Mucosa of descending colon (tissue), 3 donors: ENCODE data around the gene FAU. TPM values are rescaled to one million over a fixed set of nuclear protein-coding genes. Genes with fewer than 3 reads are reported as not detected.
A peak's percentile ranks its signal among the peaks of the same experiment; 100 is the strongest.

ENCODE experiments used
- ATAC-seq: fragments of 200-7000 bp; cut with Tn5 transposase; one replicate; pipeline ENCODE4 v1.9.1; 2020; ENCODE audit warnings: mild to moderate bottlenecking, moderate library complexity
- DNase-seq, 3 donors: peaks; one replicate each; pipeline ENCODE4 v3.0.0-alpha.2; 2020
- H3K36me3 ChIP-seq: fragments of 200-600 bp; one replicate; pipeline ENCODE4 v1.8.0; 2021; ENCODE audit warnings: low read depth, mild to moderate bottlenecking
- H3K4me1 ChIP-seq: fragments of 200-600 bp; one replicate; pipeline ENCODE4 v1.8.0; 2021; ENCODE audit warnings: low read depth, mild to moderate bottlenecking
- H3K4me3 ChIP-seq: fragments of 200-600 bp; one replicate; pipeline ENCODE4 v1.8.0; 2021; ENCODE audit warnings: mild to moderate bottlenecking
- H3K9me3 ChIP-seq: fragments of 200-600 bp; one replicate; pipeline ENCODE4 v1.8.0; 2021; ENCODE audit warnings: mild to moderate bottlenecking
- intact Hi-C, 2 donors: fragments of 100-400 bp; cut with DNase I in 1 of 2; cut with micrococcal nuclease in 1 of 2; formaldehyde crosslinking; loops; one replicate each; pipeline versions ENCODE4 v1.11.0 to v1.11.1; 2022; cut with DNase I, micrococcal nuclease
- total RNA-seq, 3 donors: library from RNA; stranded (reverse); fragmentation: NEBNext Ultra II Directional in 2 of 3; extraction: Animal tissue kit (Norgen Biotek cat#: 25700) in 2 of 3; gene quantifications; one replicate each; pipeline versions ENCODE4 v1.2.1 to v1.2.4, GENCODE V29; 2021 to 2023
- TF ChIP-seq, protein P1 (sequence below): fragments of 200-600 bp; IDR thresholded peaks from one replicate; pipeline ENCODE4 v1.8.0; 2022; ENCODE audit warnings: antibody characterized with exemption, mild to moderate bottlenecking
- donor health status: DM: no; HTN: no; CAD: no; lungs with moderate emphysema.
- donor health status: DM: no; HTN: no; CAD: no.
- donor health status: DM: no; HTN: yes; CAD: no.

The FAU gene
- total RNA-seq, 3 donors from 2014 or later, result 680 to 873 (median 705) TPM

GRCh38 chr11:65127473-65128181 lies 5.7 kb upstream of the FAU start:
- Histone ChIP-seq H3K9me3 (no peaks in the 10 kb centered on the region), H3K36me3 (peaks cover 31% of the 10 kb centered on the region), H3K4me3 (no peak overlapping the region), H3K4me1 (peaks cover 15% of the 10 kb centered on the region)
- intact Hi-C loops, result no loop called here
- DNase-seq (peak in 1 of 3 donors; percentile 16), ATAC-seq (no peak)
- TF ChIP-seq, protein P1, sequence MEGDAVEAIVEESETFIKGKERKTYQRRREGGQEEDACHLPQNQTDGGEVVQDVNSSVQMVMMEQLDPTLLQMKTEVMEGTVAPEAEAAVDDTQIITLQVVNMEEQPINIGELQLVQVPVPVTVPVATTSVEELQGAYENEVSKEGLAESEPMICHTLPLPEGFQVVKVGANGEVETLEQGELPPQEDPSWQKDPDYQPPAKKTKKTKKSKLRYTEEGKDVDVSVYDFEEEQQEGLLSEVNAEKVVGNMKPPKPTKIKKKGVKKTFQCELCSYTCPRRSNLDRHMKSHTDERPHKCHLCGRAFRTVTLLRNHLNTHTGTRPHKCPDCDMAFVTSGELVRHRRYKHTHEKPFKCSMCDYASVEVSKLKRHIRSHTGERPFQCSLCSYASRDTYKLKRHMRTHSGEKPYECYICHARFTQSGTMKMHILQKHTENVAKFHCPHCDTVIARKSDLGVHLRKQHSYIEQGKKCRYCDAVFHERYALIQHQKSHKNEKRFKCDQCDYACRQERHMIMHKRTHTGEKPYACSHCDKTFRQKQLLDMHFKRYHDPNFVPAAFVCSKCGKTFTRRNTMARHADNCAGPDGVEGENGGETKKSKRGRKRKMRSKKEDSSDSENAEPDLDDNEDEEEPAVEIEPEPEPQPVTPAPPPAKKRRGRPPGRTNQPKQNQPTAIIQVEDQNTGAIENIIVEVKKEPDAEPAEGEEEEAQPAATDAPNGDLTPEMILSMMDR, result no peak

DNA sequence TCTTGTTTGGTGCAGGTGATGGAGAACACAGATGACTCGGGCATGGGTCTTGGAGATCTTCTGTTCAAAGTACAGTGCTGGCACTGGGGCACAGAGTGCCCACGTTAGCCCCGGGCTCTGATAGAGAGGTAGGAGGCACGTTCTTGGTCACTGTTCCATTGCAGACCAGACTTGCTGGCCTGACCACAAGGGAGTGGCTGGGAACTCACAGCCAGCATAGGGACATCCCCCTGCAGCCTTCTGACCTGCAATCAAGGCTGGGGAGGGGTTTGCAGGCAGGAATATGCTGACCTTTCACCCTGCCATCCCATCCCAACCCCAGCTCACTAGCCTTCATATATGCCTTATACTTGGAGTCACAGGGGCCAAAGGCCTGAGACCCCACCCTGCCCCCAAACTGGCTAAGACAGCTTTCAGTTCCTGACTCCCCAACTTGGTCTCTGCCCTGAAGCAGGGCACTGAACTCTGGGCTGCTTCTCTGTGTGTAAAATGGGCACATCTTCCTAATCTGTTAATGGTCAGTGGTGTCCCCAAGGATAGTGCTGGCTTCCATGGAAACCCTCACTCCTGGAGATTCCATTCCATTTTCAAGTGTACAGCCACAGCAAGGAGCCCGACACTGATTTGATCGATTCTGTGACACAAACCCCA lies 4.8 kb upstream of the FAU start:
- DNase-seq (peak in 1 of 3 donors; percentile 19), ATAC-seq (no peak)
- Histone ChIP-seq H3K36me3 (peaks cover 26% of the 10 kb centered on the region), H3K9me3 (no peaks in the 10 kb centered on the region), H3K4me1 (peaks cover 12% of the 10 kb centered on the region), H3K4me3 (no peak overlapping the region)
- TF ChIP-seq, protein P1, result no peak
- intact Hi-C loops, result no loop called here

GRCh38 chr11:65125197-65126056 lies 3.5 kb upstream of the FAU start:
- DNase-seq, result no peak
- H3K4me1 ChIP-seq, result peaks cover 22% of the 10 kb centered on the region
- no peaks in the 10 kb centered on the region for H3K9me3 ChIP-seq
- H3K4me3 ChIP-seq, result no peak overlapping the region
- peaks cover 21% of the 10 kb centered on the region for H3K36me3 ChIP-seq
- intact Hi-C loops, result no loop called here
- ATAC-seq, result no peak
- TF ChIP-seq, protein P1, result no peak

DNA sequence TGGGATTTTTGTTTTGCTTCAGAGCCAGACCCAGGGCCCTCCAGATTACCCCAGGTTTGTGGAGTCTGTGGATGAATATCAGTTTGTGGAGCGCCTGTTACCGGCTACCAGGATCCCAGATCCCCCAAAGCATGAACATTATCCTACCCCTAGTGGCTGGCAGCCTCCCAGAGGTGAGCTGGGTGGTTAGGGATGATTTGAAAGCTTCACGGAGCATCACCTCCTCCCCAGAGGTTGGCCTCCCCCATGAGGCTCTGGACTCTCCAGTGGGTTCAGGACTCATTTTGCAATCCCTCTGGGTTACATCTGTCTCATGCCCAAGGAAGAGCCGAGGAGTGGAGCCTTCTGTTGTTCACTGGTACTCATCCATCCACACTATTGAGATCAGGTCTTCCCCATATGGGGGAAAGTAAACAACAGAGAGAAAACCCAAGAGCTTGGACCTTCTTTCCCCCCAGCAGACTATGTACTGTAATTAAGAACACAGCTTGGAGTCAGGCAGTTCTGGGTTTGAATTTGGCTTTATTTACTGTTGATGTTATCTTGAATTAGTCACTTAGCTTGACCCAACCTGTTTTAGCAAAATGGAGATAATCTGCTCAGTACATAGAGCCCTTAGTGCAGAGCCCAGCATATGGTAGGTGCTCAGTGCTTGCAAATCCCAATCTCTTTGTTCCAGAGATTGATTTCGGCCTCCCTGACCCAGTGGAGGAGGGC lies 2.7 kb upstream of the FAU start:
- Histone ChIP-seq H3K4me1 (peaks cover 23% of the 10 kb centered on the region), H3K36me3 (peaks cover 18% of the 10 kb centered on the region), H3K4me3 (no peak overlapping the region), H3K9me3 (no peaks in the 10 kb centered on the region)
- intact Hi-C loops, result no loop called here
- ATAC-seq, result no peak
- DNase-seq, result no peak
- TF ChIP-seq, protein P1, result no peak

DNA sequence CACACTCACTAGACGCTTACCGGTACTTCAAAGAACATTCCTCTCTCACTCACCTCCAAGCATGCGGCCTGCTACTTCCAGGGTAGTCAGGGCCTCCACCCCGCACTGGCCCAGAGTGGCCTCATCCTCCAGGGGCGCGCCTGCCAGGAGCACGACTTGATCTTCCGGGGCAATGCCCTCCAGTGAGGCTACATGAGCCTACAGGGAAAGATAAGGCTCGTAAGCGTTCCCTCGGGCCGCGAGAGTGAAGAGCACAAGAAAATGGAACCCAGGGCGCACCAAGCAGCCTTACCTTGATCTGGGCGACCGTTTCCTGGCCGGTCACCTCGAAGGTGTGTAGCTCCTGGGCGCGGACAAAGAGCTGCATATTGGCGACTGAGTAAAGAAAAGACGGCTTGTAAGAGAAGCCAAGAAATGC lies 478 bp downstream of the FAU start:
- intact Hi-C loops, result no loop called here
- peaks cover 10% of the 10 kb centered on the region for H3K36me3 ChIP-seq
- peak in 2 of 3 donors; percentile 70 to 72 for DNase-seq
- H3K4me3 ChIP-seq, result peak overlapping the region; percentile 64
- peak; percentile 4 for ATAC-seq
- H3K4me1 ChIP-seq, result peaks cover 28% of the 10 kb centered on the region
- TF ChIP-seq, protein P1, result no peak
- H3K9me3 ChIP-seq, result no peaks in the 10 kb centered on the region
